ENCODE measurements around the gene FGB. TPM values are rescaled to one million over a fixed set of nuclear protein-coding genes. Genes with fewer than 3 reads are reported as not detected.

FGB gene
- total RNA-seq, result not detected in 2 replicates

DNA sequence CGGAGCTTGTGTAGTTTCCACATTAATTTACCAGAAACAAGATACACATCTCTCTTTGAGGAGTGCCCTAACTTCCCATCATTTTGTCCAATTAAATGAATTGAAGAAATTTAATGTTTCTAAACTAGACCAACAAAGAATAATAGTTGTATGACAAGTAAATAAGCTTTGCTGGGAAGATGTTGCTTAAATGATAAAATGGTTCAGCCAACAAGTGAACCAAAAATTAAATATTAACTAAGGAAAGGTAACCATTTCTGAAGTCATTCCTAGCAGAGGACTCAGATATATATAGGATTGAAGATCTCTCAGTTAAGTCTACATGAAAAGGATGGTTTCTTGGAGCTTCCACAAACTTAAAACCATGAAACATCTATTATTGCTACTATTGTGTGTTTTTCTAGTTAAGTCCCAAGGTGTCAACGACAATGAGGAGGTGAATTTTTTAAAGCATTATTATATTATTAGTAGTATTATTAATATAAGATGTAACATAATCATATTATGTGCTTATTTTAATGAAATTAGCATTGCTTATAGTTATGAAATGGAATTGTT is at the start of gene FGB:
Gene FGB, plus strand, starts transcription at position 315 of the 558 bp plus-strand sequence. Its CDS starts 8 bp downstream, at position 323.

GRCh38 chr4:154549894-154550790 is 12.7 kb upstream of the FGB start, which contains the start of gene PLRG1:
PLRG1 (minus strand) TSS chr4:154550400; CDS start chr4:154550308, 92 bp downstream.

DNA sequence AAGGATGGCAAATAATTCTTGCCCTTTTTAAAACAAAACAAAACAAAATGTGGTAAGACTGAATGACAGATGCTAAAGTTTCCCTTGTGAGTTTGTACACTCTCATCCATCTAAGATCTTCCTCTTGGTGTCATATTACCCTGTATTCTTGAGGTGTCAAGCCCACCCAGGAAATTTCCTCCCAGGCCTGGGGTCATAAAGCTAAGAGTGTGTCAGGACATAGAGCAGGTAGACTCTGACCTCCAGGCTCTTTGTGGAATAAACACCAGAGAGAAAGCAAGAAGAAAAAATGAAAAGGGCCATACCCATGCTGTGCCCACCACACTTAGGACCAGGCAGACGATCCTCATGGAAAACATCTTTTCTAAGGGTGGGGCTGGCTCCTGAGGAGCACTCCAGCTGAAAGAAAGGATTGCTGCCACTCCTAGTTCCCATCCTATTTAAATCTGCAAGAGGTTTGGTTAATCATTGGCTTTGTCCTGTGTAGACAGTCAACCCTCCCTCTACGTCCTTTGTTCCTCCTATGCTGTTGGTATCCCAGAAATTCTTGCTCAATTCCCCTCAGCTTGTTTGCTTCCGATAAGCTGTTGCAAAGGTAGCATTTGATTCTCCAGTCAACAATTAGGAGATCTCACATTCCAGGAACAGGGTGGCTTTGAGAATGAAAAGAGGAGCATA is 27.7 kb downstream of the FGB start, which contains the start of gene FGA:
Gene FGA, minus strand, starts transcription at position 414 of the 678 bp plus-strand sequence. Its CDS starts 55 bp downstream, at position 359.

GRCh38 chr4:154612472-154613414 is 49.9 kb downstream of the FGB start, which contains the start of gene FGG:
FGG (minus strand) TSS chr4:154612656; CDS start chr4:154612609, 47 bp downstream.

Other genes with a start within 250 kb of the FGB start
- under 0.01 TPM in 2 replicates for gene DCHS2, start 71.2 kb upstream of the FGB start, total RNA-seq
- gene PLRG1, start 12.6 kb upstream of the FGB start, total RNA-seq, result 63.3 and 66.6 TPM in 2 replicates
- gene FGA, start 27.7 kb downstream of the FGB start, total RNA-seq, result not detected in 2 replicates
- 0.09 and 0.14 TPM in 2 replicates for gene FGG, start 49.6 kb downstream of the FGB start, total RNA-seq
- under 0.01 and 0.18 TPM in 2 replicates for gene LRAT, start 181.0 kb downstream of the FGB start, total RNA-seq
- 0.09 TPM in 1 of 2 replicates, not detected in the other for gene RBM46, start 218.3 kb downstream of the FGB start, total RNA-seq